HG02852 (cell line): ENCODE measurements around the gene TGFA.

Source experiments
- ATAC-seq: cut with Tn5 transposase; IDR thresholded peaks from one replicate; pipeline ENCODE4 v1.9.1; 2021; ENCODE audit warnings: mild to moderate bottlenecking, moderate library complexity; ENCODE audit not compliant: unreplicated experiment

Gene TGFA

GRCh38 chr2:70425682-70426301 is 127.8 kb downstream of the TGFA start:
- no peak for ATAC-seq

GRCh38 chr2:70420740-70421139 is 132.9 kb downstream of the TGFA start:
- ATAC-seq = no peak

GRCh38 chr2:70420143-70420542 is 133.5 kb downstream of the TGFA start:
- no peak for ATAC-seq

- no peak for ATAC-seq
These were observed 135.1 kb downstream of the TGFA start for GRCh38 chr2:70418514-70418913.

- ATAC-seq = no peak
These were observed 136.6 kb downstream of the TGFA start for GRCh38 chr2:70417011-70417410.

- ATAC-seq = no peak
These were observed 141.1 kb downstream of the TGFA start for GRCh38 chr2:70412294-70413070.

- ATAC-seq = no peak
These were observed 142.0 kb downstream of the TGFA start for GRCh38 chr2:70411483-70412125.

- no peak for ATAC-seq
These were observed 150.2 kb downstream of the TGFA start for GRCh38 chr2:70403267-70404053.

GRCh38 chr2:70400539-70400938 is 153.1 kb downstream of the TGFA start:
- ATAC-seq = no peak

GRCh38 chr2:70399046-70399445 is 154.6 kb downstream of the TGFA start:
- ATAC-seq = no peak
